Stomach (tissue), 9 donors: ENCODE measurements around the gene CDH12. TPM values are rescaled to one million over a fixed set of nuclear protein-coding genes. Genes with fewer than 3 reads are reported as not detected.
"Not testable (repeated sequence)": the region's sequence is repeated elsewhere in the genome, so short reads cannot be mapped to it uniquely, and the experiment has no call there.

Experiments
- DNase-seq, 2 donors: peaks; one replicate each; pipeline versions ENCODE4 v3.0.0 to v3.0.0-alpha.2; 2013 to 2019
- H3K27ac ChIP-seq, 5 donors: fragments of 200-600 bp in 4 of 5; sonication (generic) in 4 of 5; one replicate each; pipeline ENCODE4 v1.5.1; 2013 to 2019; ENCODE audit warnings: mild to moderate bottlenecking in 1 of 5, moderate library complexity in 1 of 5
- H3K27me3 ChIP-seq, 3 donors: fragments of 200-600 bp; sonication (generic); one replicate each; pipeline ENCODE4 v1.5.1; 2017 to 2019; ENCODE audit warnings: mixed run types in 1 of 3
- H3K36me3 ChIP-seq, 4 donors: fragments of 200-600 bp; sonication (generic); 1 replicate in 3 of 4; 2 replicates in 1 of 4; pipeline ENCODE4 v1.5.1; 2016 to 2019
- H3K4me1 ChIP-seq, 4 donors: fragments of 200-600 bp; sonication (generic); one replicate each; pipeline ENCODE4 v1.5.1; 2016 to 2019
- H3K4me3 ChIP-seq, 4 donors: fragments of 200-600 bp; sonication (generic) in 3 of 4; one replicate each; pipeline ENCODE4 v1.5.1; 2016 to 2019; ENCODE audit warnings: mild to moderate bottlenecking in 1 of 4
- H3K9me3 ChIP-seq, 4 donors: fragments of 200-600 bp; sonication (generic); one replicate each; pipeline ENCODE4 v1.5.1; 2016 to 2019
- CTCF ChIP-seq, 7 experiments: fragments of 450-650 bp in 4 of 7; fragments of 200-600 bp in 3 of 7; sonication (generic) in 3 of 7; IDR thresholded peaks; one replicate each; pipeline ENCODE4 v1.5.1; 2016 to 2019; ENCODE audit warnings: antibody characterized with exemption in 7 of 7, control low read depth in 2 of 7, mild to moderate bottlenecking in 1 of 7
- EP300 ChIP-seq: sonication (generic); formaldehyde crosslinking; IDR thresholded peaks from one replicate; pipeline ENCODE4 v1.6.1; 2017; ENCODE audit warnings: antibody characterized with exemption
- POLR2A ChIP-seq, 4 donors: fragments of 450-650 bp; IDR thresholded peaks; one replicate each; pipeline ENCODE4 v1.6.1; 2016; ENCODE audit warnings: antibody characterized with exemption in 4 of 4, control low read depth in 2 of 4, mild to moderate bottlenecking in 1 of 4, moderate library complexity in 1 of 4
- POLR2AphosphoS5 ChIP-seq, 3 donors: sonication (generic); formaldehyde crosslinking; IDR thresholded peaks; one replicate each; pipeline ENCODE4 v1.6.1; 2016; ENCODE audit warnings: antibody characterized with exemption in 3 of 3
- WGBS, 5 donors: extraction: QIAGEN DNeasy Blood & Tissue Kit in 3 of 5; methylation state at CpG; one replicate each; pipeline versions ENCODE4 v1.1.5 to v1.1.7; 2013 to 2018; 5-methylcytosine and 5-hydroxymethylcytosine counted together
- intact Hi-C: fragments of 100-400 bp; cut with DNase I; formaldehyde crosslinking; loops from one replicate; pipeline ENCODE4 v1.15.1; 2023; ENCODE audit warnings: low total_unique reads
- polyA plus RNA-seq, 3 donors: library from polyadenylated mRNA; stranded (reverse); fragments of 200-250 nt; gene quantifications; one replicate each; pipeline ENCODE4 v1.2.3, GENCODE V29; 2013
- total RNA-seq, 5 donors: library from RNA; depleted of rRNA; stranded (reverse); fragments of >200 nt; gene quantifications; one replicate each; pipeline versions ENCODE4 v1.1.0 to v1.2.3, GENCODE V29; 2014 to 2016
- donor health status: healthy with polysubstance abuse.
- donor health status: Bipolar disorder and iron deficiency.
- donor health status: healthy.

The CDH12 gene
- total and polyA plus RNA-seq, 8 donors: 0.76 to 1.3 TPM; not detected in 6

DNA sequence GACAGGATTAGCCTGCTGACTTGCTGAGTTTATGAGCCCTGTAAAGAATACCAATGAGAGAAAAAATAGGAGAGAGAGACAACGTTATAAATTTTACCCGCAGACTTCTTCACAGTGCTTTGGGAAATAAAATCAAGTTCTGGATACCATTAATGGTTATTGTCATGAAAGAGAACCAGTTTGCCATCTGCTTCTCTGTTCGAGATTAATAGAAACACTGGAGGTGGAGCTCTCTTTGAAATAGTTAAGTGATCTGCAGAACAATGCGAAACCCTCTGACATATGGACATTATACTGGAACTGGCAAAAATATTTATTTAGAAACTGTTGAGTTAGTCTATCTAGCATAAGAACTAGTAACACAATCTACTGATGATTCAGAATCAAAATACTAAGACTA lies 500.7 kb downstream of the CDH12 start:
- no peak for DNase-seq
- intact Hi-C loops: no loop called here
- no peaks in the 10 kb centered on the region for H3K36me3 ChIP-seq
- no peaks in the 10 kb centered on the region for H3K9me3 ChIP-seq
- no peak overlapping the region for H3K4me3 ChIP-seq
- H3K27me3 ChIP-seq: no peaks in the 10 kb centered on the region
- no peak overlapping the region for H3K27ac ChIP-seq
- 80 to 84% (median 82%) methylated on average over 4 of the region's 4 CpGs for WGBS, 5 donors
- no peaks in the 10 kb centered on the region for H3K4me1 ChIP-seq
- TF ChIP-seq POLR2A (IDR thresholded peaks at IDR 0.05) (no peak), CTCF (IDR thresholded peaks at IDR 0.05) (no peak), EP300 (no peak), POLR2AphosphoS5 (IDR thresholded peaks at IDR 0.05) (no peak)

- no peak for TF ChIP-seq POLR2AphosphoS5 (IDR thresholded peaks at IDR 0.05)
- DNase-seq: no peak
- no peaks in the 10 kb centered on the region for H3K4me1 ChIP-seq
- H3K36me3 ChIP-seq: no peaks in the 10 kb centered on the region
- intact Hi-C loops: no loop called here
- WGBS, 5 donors: 45 to 83% (median 60%) methylated on average over 2 of the region's 2 CpGs
- H3K4me3 ChIP-seq: no peak overlapping the region
- H3K9me3 ChIP-seq: no peaks in the 10 kb centered on the region
- H3K27ac ChIP-seq: no peak overlapping the region
- H3K27me3 ChIP-seq: no peaks in the 10 kb centered on the region
Measured at GRCh38 chr5:22351178-22351577, 502.0 kb downstream of the CDH12 start.

GRCh38 chr5:22348027-22348426 lies 505.1 kb downstream of the CDH12 start:
- 69 to 85% (median 70%) methylated on average over 6 of the region's 6 CpGs for WGBS, 5 donors
- intact Hi-C loops: no loop called here

GRCh38 chr5:22344000-22344399 lies 509.1 kb downstream of the CDH12 start:
- H3K27me3 ChIP-seq: no peaks in the 10 kb centered on the region
- no peak overlapping the region for H3K4me3 ChIP-seq
- H3K36me3 ChIP-seq: no peaks in the 10 kb centered on the region
- DNase-seq: no peak
- TF ChIP-seq CTCF (IDR thresholded peaks at IDR 0.05): no peak
- no peak for TF ChIP-seq POLR2AphosphoS5 (IDR thresholded peaks at IDR 0.05)
- TF ChIP-seq EP300: no peak
- no peak for TF ChIP-seq POLR2A (IDR thresholded peaks at IDR 0.05)
- H3K4me1 ChIP-seq: no peaks in the 10 kb centered on the region
- no peak overlapping the region for H3K27ac ChIP-seq
- intact Hi-C loops: no loop called here
- no peaks in the 10 kb centered on the region for H3K9me3 ChIP-seq
- WGBS, 5 donors: 39 to 53% (median 47%) methylated on average over 2 of the region's 2 CpGs

More at GRCh38 chr5:22348027-22348426, 505.1 kb downstream of the CDH12 start:
- H3K36me3 ChIP-seq: no peaks in the 10 kb centered on the region
- no peaks in the 10 kb centered on the region for H3K27me3 ChIP-seq
- H3K27ac ChIP-seq: no peak overlapping the region
- TF ChIP-seq POLR2A (IDR thresholded peaks at IDR 0.05): no peak
- TF ChIP-seq CTCF (IDR thresholded peaks at IDR 0.05): no peak
- no peak for TF ChIP-seq EP300
- TF ChIP-seq POLR2AphosphoS5 (IDR thresholded peaks at IDR 0.05): no peak
- no peak overlapping the region for H3K4me3 ChIP-seq
- no peak for DNase-seq
- H3K4me1 ChIP-seq: no peaks in the 10 kb centered on the region
- H3K9me3 ChIP-seq: no peaks in the 10 kb centered on the region

DNA sequence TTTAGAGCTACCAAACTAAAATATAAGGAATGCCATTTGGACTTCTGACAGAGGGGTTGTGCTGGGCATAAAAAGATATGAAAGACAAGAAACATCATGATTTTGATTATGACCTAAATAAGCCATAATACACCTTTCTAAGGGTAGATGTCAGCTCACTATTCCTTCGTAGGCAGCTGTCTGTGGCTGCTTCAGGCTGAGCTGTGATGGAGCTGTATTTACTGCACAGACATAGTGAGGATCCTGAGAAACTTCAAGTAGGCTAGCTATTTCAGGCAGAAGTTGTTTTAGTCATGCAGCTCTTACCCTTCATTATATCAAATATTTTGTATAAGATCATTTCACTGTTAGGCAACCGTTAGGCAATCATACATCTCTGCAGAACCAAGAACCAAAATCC lies 511.7 kb downstream of the CDH12 start:
- intact Hi-C loops: no loop called here
- no peaks in the 10 kb centered on the region for H3K4me1 ChIP-seq
- TF ChIP-seq EP300 (no peak), POLR2A (IDR thresholded peaks at IDR 0.05) (no peak), POLR2AphosphoS5 (IDR thresholded peaks at IDR 0.05) (no peak), CTCF (IDR thresholded peaks at IDR 0.05) (no peak)
- no peak for DNase-seq
- no peaks in the 10 kb centered on the region for H3K36me3 ChIP-seq
- H3K9me3 ChIP-seq: peaks cover 0 to 12% (median 8%) of the 10 kb centered on the region in 4 donors
- H3K27me3 ChIP-seq: no peaks in the 10 kb centered on the region
- H3K4me3 ChIP-seq: no peak overlapping the region
- WGBS, 5 donors: 67 to 84% (median 81%) methylated on average over 2 of the region's 2 CpGs
- H3K27ac ChIP-seq: no peak overlapping the region

DNA sequence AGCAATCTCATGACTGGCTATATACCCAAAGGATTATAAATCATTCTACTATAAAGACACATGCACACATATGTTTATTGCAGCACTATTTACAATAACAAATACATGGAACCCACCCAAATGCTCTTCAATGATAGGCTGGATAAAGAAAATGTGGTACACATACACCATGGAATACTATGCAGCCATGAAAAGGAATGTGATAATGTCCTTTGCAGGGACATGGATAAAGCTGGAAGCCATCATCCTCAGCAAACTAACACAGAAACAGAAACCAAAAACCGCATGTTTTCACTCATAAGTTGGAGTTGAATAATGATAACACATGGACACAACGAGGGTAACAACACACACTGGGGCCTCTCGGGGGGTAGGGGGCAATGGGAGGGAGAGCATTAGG lies 520.2 kb downstream of the CDH12 start:
- intact Hi-C loops, H3K36me3 ChIP-seq, H3K4me3 ChIP-seq, H3K27me3 ChIP-seq, H3K4me1 ChIP-seq, DNase-seq, H3K27ac ChIP-seq: not testable (repeated sequence)
- H3K9me3 ChIP-seq: peaks cover 0 to 30% (median 12%) of the 10 kb centered on the region in 4 donors
- 74 to 88% (median 82%) methylated on average over 3 of the region's 3 CpGs for WGBS, 5 donors
